ENCODE data around the gene GAS2L3.

The GAS2L3 gene

DNA sequence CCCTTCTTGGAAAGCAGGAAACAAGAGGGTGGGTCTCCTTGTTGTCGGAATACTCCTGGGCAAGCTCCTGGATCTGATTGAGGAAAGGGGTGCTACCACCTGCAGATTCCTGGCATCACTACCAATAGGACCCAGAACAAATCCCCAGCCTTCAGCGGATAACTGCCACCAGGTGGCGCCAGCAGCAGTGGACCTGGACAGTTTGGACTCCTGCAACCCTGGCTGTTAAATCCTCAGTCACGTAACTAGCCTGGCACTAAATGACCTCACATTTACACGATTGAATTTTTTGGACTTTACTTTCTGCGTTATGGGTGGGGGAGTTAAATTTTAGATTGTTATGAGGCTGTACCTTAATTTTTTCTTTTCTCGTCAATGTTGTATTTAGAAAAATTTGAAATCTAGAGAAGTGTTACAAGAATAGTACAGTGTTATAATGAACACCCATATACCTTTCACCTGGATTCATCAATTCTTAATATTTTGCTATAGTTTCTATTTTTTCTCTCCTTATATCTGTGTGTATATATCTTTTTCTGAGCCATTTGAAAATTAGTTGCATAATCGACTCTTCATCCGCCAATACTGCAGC is 95.6 kb downstream of the GAS2L3 start:
- DNase-seq: peak in 2 of 5 experiments; percentile 21 to 44

DNA sequence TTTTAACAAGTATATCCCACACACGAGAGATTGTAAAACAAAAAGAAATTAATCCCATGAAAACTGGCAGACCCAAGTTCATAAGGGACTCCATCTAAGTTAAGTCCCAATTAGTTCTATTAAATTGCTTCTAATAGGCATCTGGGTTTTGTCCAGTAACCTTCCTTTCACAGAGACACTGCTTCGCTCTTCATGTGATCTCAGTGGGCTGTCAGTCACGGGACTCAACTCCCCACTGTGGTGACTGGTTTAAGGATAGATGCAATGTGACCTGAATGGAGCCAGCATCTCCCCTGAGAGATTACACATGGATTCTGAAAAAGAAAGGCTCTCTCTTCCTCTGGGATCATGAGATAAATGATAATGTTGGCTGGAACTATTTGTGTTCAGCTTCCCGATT is 96.4 kb downstream of the GAS2L3 start:
- no peak for DNase-seq

DNA sequence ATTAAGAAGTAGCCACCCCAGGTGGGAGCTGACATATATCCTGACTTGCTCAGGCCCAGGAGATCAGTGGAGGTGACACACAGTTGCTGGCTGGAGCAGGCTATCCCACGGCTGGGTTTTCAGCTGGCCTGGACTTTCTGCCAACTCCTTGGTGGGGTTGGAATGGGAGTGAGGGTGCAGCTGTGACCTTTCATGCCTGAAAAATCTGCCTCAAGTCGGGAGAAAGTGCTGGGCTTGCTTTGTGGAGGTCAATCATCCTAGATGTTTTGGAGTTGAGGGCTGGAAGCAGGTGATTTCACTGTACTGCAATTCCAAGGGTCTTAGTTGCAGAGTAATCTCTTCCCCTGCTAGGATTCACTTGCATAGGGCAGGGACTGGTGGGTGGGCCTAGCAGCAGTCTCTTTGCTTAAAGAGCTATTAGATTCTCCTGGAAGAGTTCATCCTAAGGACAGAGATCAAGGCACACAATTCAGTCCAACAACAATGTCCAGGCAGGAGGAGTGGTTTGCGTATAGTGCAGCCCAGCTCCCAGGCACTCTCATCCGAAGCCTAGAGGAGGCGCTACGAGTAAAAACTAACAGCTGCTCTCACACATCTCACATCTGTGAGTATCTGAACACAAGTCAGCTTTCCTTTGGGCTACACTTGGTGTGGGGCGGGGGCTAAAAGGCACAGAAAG is 98.1 kb downstream of the GAS2L3 start:
- DNase-seq: no peak

DNA sequence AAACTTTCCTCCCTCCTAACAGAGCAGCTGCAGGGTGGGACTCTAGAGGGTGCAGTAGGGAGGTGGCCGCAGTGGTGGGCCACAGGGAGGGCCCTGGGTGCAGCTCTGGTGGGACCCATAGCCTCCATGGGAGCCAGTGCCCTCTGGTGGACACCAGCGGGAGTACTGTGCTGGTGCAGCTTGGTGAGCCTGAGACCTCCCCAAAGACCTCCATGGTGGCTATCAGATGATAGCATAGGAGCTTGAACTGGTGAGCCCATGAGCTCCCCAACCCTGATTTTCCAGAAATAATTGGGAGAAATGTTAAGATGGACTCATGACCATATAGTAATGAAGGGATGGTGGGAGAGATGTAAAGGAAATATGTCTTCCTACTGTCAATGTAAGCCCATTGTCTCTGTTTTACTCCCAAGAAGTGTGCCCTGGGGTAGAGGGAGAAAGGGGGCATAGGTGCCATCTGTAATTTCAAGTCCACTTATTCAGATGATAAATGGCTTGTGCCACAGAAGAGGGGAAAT is 98.7 kb downstream of the GAS2L3 start:
- DNase-seq: peak in 2 of 5 experiments; percentile 7 to 9

DNA sequence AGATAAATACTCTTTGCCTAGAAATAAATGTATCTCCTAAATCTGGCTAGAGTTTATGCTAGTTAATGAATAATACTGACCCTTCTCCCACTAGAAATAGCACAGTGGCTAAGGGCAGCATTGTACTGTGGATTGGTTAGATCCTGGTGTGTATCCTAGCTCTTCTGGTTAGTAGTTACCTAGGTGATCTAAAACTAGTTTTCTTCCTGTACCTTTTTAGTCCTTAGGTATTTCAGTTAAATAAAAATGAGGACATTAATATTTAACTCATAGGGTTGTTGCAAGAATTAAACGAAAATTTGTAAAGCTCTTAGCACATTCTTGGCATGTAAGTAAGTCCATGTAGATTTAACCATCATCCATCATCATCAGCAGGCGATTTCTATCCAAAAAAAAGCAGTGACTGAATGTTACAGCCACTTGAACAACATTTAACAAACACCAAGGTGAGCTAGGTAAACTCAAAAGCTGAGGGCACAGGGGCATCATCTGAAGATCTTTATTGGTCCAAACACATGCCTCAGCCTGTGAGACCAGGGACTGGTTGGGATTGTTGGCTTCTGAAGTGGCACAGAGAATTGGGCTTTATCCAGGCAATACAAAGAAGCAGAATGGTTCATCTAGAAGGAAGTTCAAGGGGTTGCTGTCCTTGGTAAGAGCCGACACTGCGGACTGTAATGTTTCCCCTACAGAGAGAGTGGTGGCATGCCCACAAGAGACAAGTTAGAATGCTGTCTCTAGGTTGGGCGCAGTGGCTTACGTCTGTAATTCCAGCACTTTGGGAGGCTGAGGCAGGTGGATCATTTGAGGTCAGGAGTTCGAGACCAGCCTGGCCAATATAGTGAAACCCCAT is 100.8 kb downstream of the GAS2L3 start:
- no peak for DNase-seq
